Natural killer cell (primary cell): ENCODE data around the gene CTNNA2. TPM values are rescaled to one million over a fixed set of nuclear protein-coding genes. Genes with fewer than 3 reads are reported as not detected.

Source experiments
- ATAC-seq, 3 donors: fragments of 150-1000 bp in 2 of 3; fragments of 200-7000 bp in 1 of 3; cut with Tn5 transposase; 1 replicate in 1 of 3; 2 replicates in 2 of 3; pipeline ENCODE4 v1.10.0; 2021; ENCODE audit warnings: mild to moderate bottlenecking in 2 of 3, moderate library complexity in 2 of 3
- DNase-seq, 2 donors: peaks; one replicate each; pipeline versions ENCODE4 v3.0.0 to v3.0.0-alpha.2; 2013 to 2021; ENCODE audit warnings: mixed read lengths in 1 of 2
- H3K27ac ChIP-seq: one replicate; pipeline ENCODE4 v1.5.1; 2013; ENCODE audit warnings: mild to moderate bottlenecking, low read length
- H3K27me3 ChIP-seq: one replicate; pipeline ENCODE4 v1.6.1; 2013; ENCODE audit warnings: low read length; ENCODE audit not compliant: control insufficient read depth, insufficient read depth
- H3K36me3 ChIP-seq: one replicate; pipeline ENCODE4 v1.6.1; 2013; ENCODE audit warnings: low read length; ENCODE audit not compliant: control insufficient read depth, insufficient read depth
- H3K4me1 ChIP-seq: one replicate; pipeline ENCODE4 v1.6.1; 2013; ENCODE audit warnings: low read length; ENCODE audit not compliant: control insufficient read depth, insufficient read depth
- H3K4me3 ChIP-seq: one replicate; pipeline ENCODE4 v1.5.1; 2013; ENCODE audit warnings: low read length
- H3K9me3 ChIP-seq: one replicate; pipeline ENCODE4 v1.6.1; 2013; ENCODE audit warnings: low read length; ENCODE audit not compliant: control insufficient read depth, insufficient read depth
- H3K27ac Mint-ChIP-seq, 2 donors: one replicate each; pipeline ENCODE4 v1.8.0; 2022; ENCODE audit warnings: mild to moderate bottlenecking in 2 of 2, mixed read lengths in 2 of 2, moderate library complexity in 1 of 2
- H3K27me3 Mint-ChIP-seq, 2 donors: one replicate each; pipeline ENCODE4 v1.8.0; 2022; ENCODE audit warnings: low read depth in 2 of 2, mixed read lengths in 2 of 2
- H3K36me3 Mint-ChIP-seq: one replicate; pipeline ENCODE4 v1.8.0; 2022; ENCODE audit warnings: mixed read lengths
- H3K4me1 Mint-ChIP-seq, 2 donors: one replicate each; pipeline ENCODE4 v1.8.0; 2022; ENCODE audit warnings: mixed read lengths in 2 of 2
- H3K4me3 Mint-ChIP-seq: one replicate; pipeline ENCODE4 v1.8.0; 2022; ENCODE audit warnings: mild to moderate bottlenecking, moderate library complexity, mixed read lengths
- H3K9me3 Mint-ChIP-seq, 2 donors: one replicate each; pipeline ENCODE4 v1.8.0; 2022; ENCODE audit warnings: mixed read lengths in 2 of 2
- WGBS: methylation state at CpG from one replicate; pipeline ENCODE4 v1.1.7; 2013; ENCODE audit warnings: missing lambda C conversion rate; ENCODE audit not compliant: insufficient coverage; 5-methylcytosine and 5-hydroxymethylcytosine counted together
- intact Hi-C: fragments of 100-400 bp; cut with micrococcal nuclease; formaldehyde crosslinking; loops from one replicate; pipeline ENCODE4 v1.14.2; 2022
- total RNA-seq, 4 donors: library from RNA; stranded (reverse); fragments of 120-200 nt in 1 of 4; gene quantifications; one replicate each; pipeline versions ENCODE4 v1.2.3 to v1.2.4, GENCODE V29; 2013 to 2022
- TF ChIP-seq, protein P1 (sequence below): fragments of 200-600 bp; IDR thresholded peaks from one replicate; pipeline ENCODE4 v1.8.0; 2022; ENCODE audit warnings: antibody characterized with exemption

CTNNA2 gene
- total RNA-seq, 3 donors from 2014 or later (not counting 1 experiment from before 2014, with no cell fraction given): not detected

DNA sequence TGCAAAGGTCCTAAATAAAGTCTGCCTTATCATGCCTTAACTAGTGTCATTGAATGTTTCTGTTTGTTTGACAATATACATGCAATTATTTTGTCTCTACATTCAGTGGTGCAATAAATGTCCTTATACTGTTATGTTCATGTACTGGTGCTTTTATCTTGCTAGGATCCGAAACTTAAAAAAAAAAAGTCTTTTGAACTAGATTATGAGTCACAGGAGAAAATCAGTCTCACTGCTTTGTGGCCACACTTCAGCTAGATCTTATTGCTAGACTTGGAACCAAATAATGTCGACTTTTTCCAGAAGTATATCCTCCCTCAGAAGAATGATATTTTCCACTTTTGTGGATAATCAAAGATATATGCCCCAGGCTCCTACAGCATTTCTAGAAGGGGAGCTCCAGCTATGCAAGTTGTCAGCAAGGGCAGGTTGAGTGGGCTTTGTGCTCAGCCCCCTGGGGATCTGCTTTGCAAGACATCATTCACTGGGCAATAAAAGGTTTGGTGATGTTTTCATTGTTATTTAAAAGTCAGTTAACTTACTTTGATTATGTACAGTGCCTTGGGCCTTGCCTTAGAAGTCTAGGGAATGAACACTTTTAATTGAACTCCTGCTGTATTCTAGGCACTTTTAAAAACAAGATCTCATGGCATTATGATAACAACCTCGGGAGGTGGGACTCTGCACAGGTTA is 948.8 kb downstream of the CTNNA2 start:
- H3K27me3 Mint-ChIP-seq: no peaks in the 10 kb centered on the region
- DNase-seq (no peak), ATAC-seq (no peak)
- no peaks in the 10 kb centered on the region for H3K27me3 ChIP-seq
- H3K9me3 ChIP-seq: no peaks in the 10 kb centered on the region
- H3K4me3 Mint-ChIP-seq: no peak overlapping the region
- H3K36me3 Mint-ChIP-seq: peaks cover 7% of the 10 kb centered on the region
- WGBS: 57% methylated on average over 3 of the region's 3 CpGs
- no peaks in the 10 kb centered on the region for H3K4me1 ChIP-seq
- no peak overlapping the region for H3K27ac Mint-ChIP-seq
- H3K9me3 Mint-ChIP-seq: peaks cover 13 to 29% of the 10 kb centered on the region in 2 donors
- no peaks in the 10 kb centered on the region for H3K36me3 ChIP-seq
- no peak overlapping the region for H3K27ac ChIP-seq
- no peak overlapping the region for H3K4me3 ChIP-seq
- TF ChIP-seq, protein P1, sequence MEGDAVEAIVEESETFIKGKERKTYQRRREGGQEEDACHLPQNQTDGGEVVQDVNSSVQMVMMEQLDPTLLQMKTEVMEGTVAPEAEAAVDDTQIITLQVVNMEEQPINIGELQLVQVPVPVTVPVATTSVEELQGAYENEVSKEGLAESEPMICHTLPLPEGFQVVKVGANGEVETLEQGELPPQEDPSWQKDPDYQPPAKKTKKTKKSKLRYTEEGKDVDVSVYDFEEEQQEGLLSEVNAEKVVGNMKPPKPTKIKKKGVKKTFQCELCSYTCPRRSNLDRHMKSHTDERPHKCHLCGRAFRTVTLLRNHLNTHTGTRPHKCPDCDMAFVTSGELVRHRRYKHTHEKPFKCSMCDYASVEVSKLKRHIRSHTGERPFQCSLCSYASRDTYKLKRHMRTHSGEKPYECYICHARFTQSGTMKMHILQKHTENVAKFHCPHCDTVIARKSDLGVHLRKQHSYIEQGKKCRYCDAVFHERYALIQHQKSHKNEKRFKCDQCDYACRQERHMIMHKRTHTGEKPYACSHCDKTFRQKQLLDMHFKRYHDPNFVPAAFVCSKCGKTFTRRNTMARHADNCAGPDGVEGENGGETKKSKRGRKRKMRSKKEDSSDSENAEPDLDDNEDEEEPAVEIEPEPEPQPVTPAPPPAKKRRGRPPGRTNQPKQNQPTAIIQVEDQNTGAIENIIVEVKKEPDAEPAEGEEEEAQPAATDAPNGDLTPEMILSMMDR: no peak
- H3K4me1 Mint-ChIP-seq: no peaks in the 10 kb centered on the region
- intact Hi-C loops: no loop called here

DNA sequence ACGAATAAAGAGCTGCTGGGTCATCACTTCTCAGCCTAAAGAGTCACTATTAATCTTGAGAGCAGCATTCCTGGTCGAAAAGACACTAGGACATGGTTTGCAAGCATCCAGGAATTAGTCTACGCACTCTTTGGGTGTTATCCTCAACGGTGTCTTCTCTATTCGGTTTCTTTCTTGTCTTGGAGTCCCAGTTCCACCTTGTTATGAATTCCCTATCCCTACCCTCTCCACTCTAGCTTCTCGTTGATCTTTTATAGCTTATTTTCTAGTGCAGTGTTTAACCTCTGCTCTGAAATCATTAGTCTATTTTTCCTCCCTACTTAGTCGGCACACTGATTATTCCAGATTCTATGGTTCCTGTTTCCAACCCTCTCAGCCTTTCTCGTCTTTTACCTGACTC is 949.8 kb downstream of the CTNNA2 start:
- H3K27me3 ChIP-seq: no peaks in the 10 kb centered on the region
- Mint-ChIP-seq H3K4me1 (no peaks in the 10 kb centered on the region), H3K27me3 (no peaks in the 10 kb centered on the region), H3K27ac (no peak overlapping the region), H3K9me3 (peaks cover 14 to 32% of the 10 kb centered on the region in 2 donors), H3K4me3 (no peak overlapping the region), H3K36me3 (peaks cover 7% of the 10 kb centered on the region)
- no peaks in the 10 kb centered on the region for H3K9me3 ChIP-seq
- DNase-seq (no peak), ATAC-seq (no peak)
- H3K27ac ChIP-seq: no peak overlapping the region
- 71% methylated on average over 8 of the region's 8 CpGs for WGBS
- intact Hi-C loops: no loop called here
- H3K4me3 ChIP-seq: no peak overlapping the region
- TF ChIP-seq, protein P1: no peak
- no peaks in the 10 kb centered on the region for H3K36me3 ChIP-seq
- H3K4me1 ChIP-seq: no peaks in the 10 kb centered on the region

DNA sequence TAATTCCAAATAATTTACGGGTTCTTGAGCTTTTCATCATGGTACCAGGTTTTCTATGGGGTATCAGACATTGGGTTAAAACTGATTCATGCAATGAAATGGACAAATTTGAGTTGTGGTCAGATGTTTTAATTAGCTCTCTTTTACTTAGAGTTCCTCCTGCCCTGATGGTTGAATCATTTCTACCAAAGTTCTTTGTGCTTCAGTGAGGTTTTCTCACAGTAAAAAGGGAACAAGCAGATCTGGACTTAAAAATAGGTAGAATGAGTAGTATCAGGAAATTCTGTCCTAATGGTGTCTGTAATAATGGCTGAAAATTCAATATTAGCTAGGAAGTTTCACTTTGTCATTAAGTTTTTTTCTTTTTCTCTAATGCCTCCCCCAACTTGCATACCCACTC is 951.4 kb downstream of the CTNNA2 start:
- Mint-ChIP-seq H3K27ac (no peak overlapping the region), H3K36me3 (peaks cover 7% of the 10 kb centered on the region), H3K4me1 (no peaks in the 10 kb centered on the region), H3K4me3 (no peak overlapping the region), H3K9me3 (peaks cover 15 to 34% of the 10 kb centered on the region in 2 donors), H3K27me3 (no peaks in the 10 kb centered on the region)
- TF ChIP-seq, protein P1: no peak
- intact Hi-C loops: no loop called here
- WGBS: 0% methylated on average over 1 of the region's 1 CpG
- Histone ChIP-seq H3K4me1 (no peaks in the 10 kb centered on the region), H3K36me3 (no peaks in the 10 kb centered on the region), H3K4me3 (no peak overlapping the region), H3K9me3 (no peaks in the 10 kb centered on the region), H3K27me3 (no peaks in the 10 kb centered on the region), H3K27ac (no peak overlapping the region)
- ATAC-seq (no peak), DNase-seq (no peak)
